Inflammatory macrophage treated with lipopolysaccharide for 1 hour (primary cell): ENCODE measurements around the gene TMEM223.
"Not testable (repeated sequence)": the region's sequence is repeated elsewhere in the genome, so short reads cannot be mapped to it uniquely, and the experiment has no call there.

Experiments used
- DNase-seq, 2 donors: peaks; one replicate each; pipeline ENCODE4 v3.0.0-alpha.2; 2020 to 2022

Gene TMEM223

GRCh38 chr11:62799486-62799885 is 7.7 kb upstream of the TMEM223 start:
- no peak for DNase-seq

GRCh38 chr11:62796281-62796680 is 4.5 kb upstream of the TMEM223 start:
- no peak for DNase-seq

- no peak for DNase-seq
Observed at GRCh38 chr11:62794201-62794775, 2.5 kb upstream of the TMEM223 start.

- no peak for DNase-seq
Observed at GRCh38 chr11:62792202-62792575, 383 bp upstream of the TMEM223 start.

- DNase-seq = no peak
Observed at GRCh38 chr11:62789576-62789975, 2.2 kb downstream of the TMEM223 start.

- DNase-seq = no peak
Observed at GRCh38 chr11:62788991-62789390, 2.8 kb downstream of the TMEM223 start.

- DNase-seq = peak; percentile 99 to 100
Observed at GRCh38 chr11:62787005-62787759, 4.6 kb downstream of the TMEM223 start, which contains the start of gene TMEM179B. TSS of gene TMEM179B (plus strand) at chr11:62787402. CDS start at chr11:62787432, 30 bp downstream.

- peak; percentile 80 to 94 for DNase-seq
Observed at GRCh38 chr11:62786318-62787004, 5.3 kb downstream of the TMEM223 start.

GRCh38 chr11:62782753-62783152 is 9.1 kb downstream of the TMEM223 start:
- DNase-seq = no peak

GRCh38 chr11:62778441-62778840 is 13.4 kb downstream of the TMEM223 start:
- no peak for DNase-seq

- DNase-seq = peak; percentile 29 to 44
Observed at GRCh38 chr11:62777389-62777788, 14.4 kb downstream of the TMEM223 start.

- DNase-seq = no peak
Observed at GRCh38 chr11:62775646-62776045, 16.2 kb downstream of the TMEM223 start.

GRCh38 chr11:62774407-62774806 is 17.4 kb downstream of the TMEM223 start:
- DNase-seq = no peak

- DNase-seq = peak; percentile 95 to 98
Observed at GRCh38 chr11:62771144-62772021, 20.4 kb downstream of the TMEM223 start, which contains the start of gene TAF6L. TSS of gene TAF6L (plus strand) at chr11:62771396. CDS start at chr11:62775784, 4,388 bp downstream.

- no peak for DNase-seq
Observed at GRCh38 chr11:62770778-62771143, 21.0 kb downstream of the TMEM223 start.

- not testable (repeated sequence) for DNase-seq
Observed at GRCh38 chr11:62760867-62761227, 31.0 kb downstream of the TMEM223 start.

- no peak for DNase-seq
Observed at GRCh38 chr11:62757846-62758788, 33.7 kb downstream of the TMEM223 start.

- no peak for DNase-seq
Observed at GRCh38 chr11:62755086-62755615, 36.7 kb downstream of the TMEM223 start.

GRCh38 chr11:62753736-62754603 is 37.8 kb downstream of the TMEM223 start, which contains the start of gene ZBTB3:
TSS of gene ZBTB3 (minus strand) at chr11:62754160. CDS start at chr11:62753664, 496 bp downstream.
- peak; percentile 99 for DNase-seq
